ENCODE results near the gene NRM.

DNA sequence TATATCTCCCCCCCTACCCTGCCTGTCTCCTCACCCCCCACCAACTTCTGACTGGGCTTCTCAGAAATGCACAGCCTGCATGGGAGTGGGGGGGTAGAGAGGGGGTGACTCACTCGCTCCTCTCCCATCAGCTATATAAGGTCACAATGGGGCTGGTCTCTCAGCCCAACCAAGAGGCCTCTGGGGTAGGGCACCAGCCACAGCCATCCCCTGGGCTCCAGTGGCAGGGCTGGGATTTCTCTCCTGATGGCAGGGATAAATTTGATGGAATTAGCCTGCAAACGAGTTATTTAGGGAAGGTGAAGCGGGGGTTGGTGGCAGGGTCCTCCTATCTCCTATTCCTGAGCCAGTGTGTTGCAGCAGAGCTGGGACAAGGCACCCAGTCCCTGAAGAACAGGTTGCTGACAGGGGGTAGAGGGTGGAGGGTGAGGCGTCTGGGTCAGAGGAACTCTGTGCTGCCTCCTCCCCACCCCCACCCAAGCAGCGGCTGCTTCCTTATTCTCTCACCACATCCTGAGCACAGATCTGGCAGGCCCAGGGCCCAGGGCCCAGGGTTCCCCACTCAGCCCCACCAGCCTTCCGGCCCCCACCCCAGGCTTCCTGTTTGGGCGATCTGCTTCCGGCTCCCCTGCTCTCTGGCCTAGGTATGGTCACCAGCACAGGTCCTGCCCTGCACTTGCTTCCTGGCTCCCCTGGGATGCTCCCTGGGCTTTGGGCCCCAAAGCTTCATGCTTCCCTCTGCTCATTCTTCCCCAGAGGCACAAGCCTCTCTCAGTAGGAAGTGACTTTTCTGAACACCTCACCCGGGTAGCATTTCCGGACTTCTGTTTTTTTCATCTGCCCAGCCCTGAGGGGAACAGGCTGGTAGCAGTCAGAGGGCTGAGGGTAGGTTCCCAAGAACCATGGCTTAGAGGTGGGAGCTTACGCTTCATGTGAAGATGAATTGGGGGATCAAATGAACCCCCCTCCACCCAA, 8.4 kb downstream of the NRM start:
- TF ChIP-seq POLR2AphosphoS5 (IDR thresholded peaks at IDR 0.05) (no peak), EZH2 (IDR thresholded peaks at IDR 0.05; ENCODE audit: borderline replicate concordance, insufficient read depth, low read length, poor library complexity, severe bottlenecking) (no peak), EP300 (conservative IDR thresholded peaks at IDR 0.05; ENCODE audit: poor library complexity, severe bottlenecking) (no peak), MXI1 (conservative IDR thresholded peaks at IDR 0.05; ENCODE audit: poor library complexity, severe bottlenecking) (no peak)
- TF ChIP-seq, protein P1, sequence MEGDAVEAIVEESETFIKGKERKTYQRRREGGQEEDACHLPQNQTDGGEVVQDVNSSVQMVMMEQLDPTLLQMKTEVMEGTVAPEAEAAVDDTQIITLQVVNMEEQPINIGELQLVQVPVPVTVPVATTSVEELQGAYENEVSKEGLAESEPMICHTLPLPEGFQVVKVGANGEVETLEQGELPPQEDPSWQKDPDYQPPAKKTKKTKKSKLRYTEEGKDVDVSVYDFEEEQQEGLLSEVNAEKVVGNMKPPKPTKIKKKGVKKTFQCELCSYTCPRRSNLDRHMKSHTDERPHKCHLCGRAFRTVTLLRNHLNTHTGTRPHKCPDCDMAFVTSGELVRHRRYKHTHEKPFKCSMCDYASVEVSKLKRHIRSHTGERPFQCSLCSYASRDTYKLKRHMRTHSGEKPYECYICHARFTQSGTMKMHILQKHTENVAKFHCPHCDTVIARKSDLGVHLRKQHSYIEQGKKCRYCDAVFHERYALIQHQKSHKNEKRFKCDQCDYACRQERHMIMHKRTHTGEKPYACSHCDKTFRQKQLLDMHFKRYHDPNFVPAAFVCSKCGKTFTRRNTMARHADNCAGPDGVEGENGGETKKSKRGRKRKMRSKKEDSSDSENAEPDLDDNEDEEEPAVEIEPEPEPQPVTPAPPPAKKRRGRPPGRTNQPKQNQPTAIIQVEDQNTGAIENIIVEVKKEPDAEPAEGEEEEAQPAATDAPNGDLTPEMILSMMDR (IDR thresholded peaks at IDR 0.05; ENCODE audit: poor library complexity, severe bottlenecking) = no peak
- TF ChIP-seq, protein P2, sequence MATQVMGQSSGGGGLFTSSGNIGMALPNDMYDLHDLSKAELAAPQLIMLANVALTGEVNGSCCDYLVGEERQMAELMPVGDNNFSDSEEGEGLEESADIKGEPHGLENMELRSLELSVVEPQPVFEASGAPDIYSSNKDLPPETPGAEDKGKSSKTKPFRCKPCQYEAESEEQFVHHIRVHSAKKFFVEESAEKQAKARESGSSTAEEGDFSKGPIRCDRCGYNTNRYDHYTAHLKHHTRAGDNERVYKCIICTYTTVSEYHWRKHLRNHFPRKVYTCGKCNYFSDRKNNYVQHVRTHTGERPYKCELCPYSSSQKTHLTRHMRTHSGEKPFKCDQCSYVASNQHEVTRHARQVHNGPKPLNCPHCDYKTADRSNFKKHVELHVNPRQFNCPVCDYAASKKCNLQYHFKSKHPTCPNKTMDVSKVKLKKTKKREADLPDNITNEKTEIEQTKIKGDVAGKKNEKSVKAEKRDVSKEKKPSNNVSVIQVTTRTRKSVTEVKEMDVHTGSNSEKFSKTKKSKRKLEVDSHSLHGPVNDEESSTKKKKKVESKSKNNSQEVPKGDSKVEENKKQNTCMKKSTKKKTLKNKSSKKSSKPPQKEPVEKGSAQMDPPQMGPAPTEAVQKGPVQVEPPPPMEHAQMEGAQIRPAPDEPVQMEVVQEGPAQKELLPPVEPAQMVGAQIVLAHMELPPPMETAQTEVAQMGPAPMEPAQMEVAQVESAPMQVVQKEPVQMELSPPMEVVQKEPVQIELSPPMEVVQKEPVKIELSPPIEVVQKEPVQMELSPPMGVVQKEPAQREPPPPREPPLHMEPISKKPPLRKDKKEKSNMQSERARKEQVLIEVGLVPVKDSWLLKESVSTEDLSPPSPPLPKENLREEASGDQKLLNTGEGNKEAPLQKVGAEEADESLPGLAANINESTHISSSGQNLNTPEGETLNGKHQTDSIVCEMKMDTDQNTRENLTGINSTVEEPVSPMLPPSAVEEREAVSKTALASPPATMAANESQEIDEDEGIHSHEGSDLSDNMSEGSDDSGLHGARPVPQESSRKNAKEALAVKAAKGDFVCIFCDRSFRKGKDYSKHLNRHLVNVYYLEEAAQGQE (IDR thresholded peaks at IDR 0.05; ENCODE audit: borderline replicate concordance) = no peak
